DLD1 (cell line): ENCODE data around the gene VEZT.

ENCODE experiments used
- in situ Hi-C: cut with HindIII; loops from 2 replicates; pipeline ENCODE4 v1.10.0; 2017; ENCODE audit warnings: low sequenced_read_pairs

Gene VEZT

DNA sequence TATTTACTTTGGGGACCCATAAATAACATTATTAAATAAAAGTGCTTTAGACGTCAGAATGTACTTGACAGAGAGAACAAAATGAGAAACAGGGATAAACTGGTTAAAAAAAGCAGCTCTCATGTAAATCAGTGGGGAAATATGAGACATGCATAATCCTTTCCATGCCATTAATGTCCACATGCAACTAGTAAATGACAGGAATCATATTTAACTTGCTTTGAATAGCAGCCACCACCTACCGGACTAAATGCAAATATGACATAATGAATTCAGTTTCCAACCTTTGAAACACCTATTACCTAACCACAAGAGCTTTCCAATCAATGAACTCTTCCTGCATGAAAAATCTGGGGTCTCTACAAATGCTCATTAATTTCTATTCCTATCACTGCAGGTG lies 20.0 kb upstream of the VEZT start:
- in situ Hi-C loops = no loop called here

DNA sequence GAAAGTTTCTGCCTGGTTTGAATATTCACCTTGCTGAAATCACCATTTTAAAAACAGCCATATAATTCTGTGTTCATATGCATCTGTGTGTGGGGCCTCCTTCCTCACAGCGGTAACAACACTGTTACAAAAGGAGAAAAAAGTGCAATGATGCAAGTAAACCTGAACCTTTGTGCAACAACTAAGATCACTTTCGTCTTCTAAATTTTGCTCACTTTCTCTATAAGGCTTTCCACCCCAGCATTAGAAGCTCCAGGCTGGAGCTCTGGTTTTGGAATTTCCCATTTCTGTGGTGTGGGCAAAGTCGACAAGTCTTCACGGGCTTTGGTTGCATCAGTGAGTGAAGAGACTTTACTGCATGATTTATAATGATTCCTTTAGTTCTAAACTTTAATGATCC lies 18.7 kb upstream of the VEZT start:
- in situ Hi-C loops = no loop called here

DNA sequence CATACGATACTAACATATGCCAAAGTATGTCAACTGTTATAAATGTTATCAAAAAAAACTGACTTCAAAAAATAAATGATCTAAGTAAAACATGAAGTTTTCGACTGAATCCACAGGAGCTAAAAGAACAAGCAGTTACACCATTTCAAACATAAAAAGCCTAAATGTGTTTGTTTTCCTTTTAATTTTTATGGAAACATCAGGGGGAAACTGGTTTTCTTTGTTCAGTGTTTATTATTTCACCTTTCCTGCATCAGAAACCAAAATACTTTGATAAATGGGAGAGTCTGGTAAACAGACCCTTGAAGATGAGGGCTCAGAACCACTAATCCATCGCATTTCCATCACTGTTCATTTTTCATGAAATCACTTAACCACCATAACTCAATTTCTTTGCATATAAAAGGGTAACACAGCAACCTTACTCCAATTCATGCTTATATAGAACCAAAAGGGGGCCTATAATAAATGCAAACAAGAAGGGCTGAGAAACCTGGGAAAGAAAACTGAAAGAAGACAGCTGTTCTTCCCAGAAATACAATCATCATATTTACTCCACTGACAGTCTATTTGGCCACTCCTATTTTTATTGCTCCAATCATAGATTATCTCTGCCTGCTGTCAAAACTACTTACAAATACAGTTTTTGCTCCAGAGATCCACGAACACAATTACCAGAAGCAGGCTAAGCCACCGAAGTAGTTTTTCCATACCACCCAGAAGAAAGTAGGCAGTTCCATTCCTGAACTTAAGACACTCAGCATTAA lies 17.3 kb upstream of the VEZT start:
- in situ Hi-C loops = no loop called here

DNA sequence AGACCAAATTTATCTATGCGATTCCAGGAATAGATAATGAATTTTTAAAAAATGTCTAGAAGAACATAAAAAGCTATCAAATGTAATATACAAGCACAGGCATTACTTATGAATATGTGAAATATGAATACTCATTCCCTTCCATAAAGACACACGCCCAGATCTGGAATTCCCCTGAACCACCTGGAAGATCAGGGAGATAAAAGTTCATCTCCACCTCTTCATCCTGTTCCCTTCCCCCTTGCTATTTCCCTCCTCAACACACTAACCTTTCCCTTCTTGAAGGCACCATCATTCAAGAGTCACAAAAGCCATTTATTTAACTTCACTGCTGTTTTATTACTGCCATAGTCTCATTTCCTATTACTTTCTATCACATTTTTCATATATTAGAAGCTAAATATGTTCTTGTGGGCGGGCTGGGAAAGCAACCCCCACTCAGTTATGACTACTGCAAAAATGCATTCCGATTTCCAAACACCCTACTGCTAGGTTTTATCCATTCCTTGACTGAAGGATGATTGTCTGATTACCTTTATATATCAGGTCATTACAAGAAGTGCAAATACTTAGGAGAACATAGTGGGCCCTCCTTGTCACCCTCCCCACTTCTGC lies 16.4 kb upstream of the VEZT start:
- in situ Hi-C loops = no loop called here

DNA sequence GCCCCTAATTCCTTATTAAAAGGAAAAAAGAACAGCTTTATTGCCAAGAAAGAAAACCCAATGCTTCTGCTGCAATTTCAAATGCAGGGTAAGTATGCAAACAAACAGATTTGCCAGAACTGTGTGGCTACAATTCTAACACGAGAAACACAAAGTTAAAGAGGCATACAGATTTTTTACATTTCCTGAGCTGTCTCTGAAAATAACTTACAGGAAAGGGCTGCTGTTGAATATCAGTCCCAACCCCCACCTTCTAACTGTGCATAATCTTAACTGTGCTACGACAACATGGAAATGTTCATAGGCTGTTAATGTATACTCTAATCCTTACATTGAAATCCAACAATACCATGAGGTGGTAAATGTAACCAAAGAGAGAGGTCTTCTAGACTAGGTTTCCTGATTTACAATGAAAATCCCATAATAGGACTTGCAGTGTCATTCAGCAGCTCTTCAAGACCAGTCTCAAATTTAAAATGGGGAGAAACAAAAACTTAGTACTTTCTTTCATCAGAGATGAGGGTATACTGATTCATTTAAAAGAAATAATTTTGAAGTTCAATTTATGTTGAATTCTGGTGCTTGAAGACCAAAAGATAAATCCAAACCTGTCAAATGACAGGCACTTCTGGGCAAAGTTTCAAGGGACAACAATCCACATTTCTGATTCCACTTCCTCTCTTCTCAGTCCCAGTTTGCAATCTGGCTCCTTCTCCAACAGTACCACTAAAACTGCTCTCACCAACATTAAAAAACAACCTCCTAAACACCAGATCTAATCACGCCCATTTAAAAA lies 14.7 kb upstream of the VEZT start:
- in situ Hi-C loops = no loop called here

DNA sequence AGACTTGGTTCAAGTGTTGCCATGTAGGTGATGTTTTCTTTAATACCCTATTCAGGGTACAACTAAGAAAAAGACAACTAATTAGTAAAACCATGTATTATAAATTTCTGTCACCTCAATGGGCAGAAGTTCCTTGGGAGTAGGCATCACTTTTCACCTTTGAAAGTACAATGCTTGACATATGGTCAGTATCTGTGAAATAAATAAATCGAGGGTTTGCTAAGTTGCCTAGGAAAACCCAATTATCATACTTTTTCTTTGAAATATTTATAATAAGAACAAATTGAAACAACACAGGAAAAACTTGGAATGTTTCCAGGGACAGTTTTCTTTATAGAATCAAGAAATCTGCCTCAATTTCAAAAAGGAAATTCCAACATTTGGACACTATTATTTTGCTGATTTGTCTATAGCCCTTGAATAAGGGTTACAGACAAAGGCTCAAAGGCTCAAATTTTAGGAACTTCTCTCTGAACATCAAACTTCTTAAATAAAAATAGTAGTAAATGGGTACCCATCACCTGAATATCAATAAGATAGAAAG lies 14.0 kb upstream of the VEZT start:
- in situ Hi-C loops = no loop called here

DNA sequence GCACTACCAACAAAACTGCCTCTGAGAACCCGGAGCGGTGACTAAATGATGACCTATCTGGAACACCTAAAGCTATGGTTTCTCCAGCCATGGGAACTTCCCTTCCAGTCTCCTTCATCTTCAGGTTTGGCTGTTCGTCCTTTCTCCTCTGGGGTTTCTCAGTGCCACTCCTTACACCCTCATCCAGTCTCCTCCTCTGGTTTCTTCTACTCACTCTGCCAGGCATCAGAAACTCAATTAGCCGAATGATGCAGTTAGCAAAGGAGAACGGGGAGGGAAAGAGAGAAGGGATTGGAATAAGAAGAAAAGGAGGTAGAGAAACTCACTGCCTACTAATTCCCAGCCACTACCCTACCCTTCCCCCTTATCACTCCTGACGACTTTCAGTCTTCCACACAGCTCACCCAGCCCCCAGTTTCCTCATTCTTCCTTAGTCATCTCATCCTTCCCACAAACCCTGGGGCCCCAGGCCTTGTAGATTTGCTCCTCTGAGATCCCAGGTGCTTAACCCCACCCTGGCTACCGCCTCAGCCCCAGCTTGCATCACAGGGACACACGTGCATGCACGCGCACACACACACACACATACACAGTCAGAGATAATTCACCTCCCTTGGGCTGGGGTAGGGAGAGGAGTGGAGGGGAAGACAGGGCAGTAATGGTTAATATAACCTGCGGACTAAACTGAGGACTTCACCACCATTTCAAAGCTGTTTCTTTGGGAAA lies 13.3 kb upstream of the VEZT start:
- in situ Hi-C loops = no loop called here

DNA sequence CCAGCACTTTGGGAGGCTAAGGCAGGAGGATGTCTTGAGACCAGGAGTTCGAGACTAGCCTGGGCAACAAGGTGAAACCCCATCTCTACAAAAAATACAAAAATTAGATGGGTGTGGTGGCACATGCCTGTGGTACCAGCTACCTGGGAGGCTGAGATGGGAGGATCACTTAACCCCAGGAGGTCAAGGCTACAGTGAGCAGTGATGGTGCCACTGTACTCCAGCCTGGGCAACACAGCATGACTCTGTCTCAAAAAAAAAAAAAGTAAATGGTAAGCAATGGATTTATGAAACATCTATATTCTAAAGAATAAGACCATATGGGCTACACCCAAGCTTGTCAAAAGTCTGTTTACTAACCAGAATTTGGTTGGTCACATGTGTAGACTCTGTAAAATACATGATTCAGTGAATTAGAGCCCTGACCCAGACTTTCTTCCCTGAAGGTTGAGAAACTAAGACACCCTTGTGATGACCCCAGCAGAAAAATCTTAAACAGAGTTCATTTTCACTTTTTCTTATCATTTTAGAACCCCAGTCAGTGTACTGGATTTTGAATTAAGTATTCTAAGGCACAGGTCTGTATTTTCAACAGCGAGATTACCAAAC lies 12.5 kb upstream of the VEZT start:
- in situ Hi-C loops = no loop called here

DNA sequence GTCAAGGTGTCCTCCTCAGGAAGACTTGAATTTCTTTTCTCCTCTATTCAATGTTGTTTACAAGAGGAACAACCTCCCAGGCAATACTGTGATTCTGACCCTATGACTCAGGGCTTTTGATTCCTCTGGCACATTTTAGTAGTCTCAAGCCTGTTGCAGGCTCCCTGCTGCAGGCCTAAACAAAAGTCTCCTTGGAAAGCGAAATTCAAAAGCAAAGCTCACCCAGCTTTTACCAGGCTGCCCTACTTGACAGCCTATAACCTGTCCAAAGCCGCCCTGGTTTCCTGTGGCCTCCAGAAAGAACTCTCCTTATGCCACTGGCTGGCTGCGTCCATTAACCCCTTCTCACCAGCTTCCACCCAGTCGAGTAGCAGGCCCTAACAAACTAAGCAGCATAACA lies 11.9 kb upstream of the VEZT start:
- in situ Hi-C loops = no loop called here

DNA sequence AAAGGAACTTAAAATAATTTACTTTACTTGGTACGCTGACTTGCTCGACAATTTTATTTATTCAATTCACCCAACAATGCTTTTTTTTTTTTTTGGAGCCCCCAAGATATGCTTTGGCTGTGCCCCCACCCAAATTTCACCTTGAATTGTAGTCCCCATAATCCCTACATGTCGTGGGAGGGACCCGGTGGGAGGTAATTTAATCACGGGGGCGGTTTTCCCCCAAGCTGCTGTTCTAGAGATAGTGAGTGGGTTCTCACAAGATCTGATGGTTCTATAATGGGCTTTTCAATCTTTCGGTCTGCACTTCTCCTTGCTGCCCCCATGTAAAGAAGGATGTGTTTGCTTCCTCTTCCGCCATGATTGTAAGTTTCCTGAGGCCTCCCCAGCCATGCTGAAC lies 10.7 kb upstream of the VEZT start:
- in situ Hi-C loops = no loop called here

DNA sequence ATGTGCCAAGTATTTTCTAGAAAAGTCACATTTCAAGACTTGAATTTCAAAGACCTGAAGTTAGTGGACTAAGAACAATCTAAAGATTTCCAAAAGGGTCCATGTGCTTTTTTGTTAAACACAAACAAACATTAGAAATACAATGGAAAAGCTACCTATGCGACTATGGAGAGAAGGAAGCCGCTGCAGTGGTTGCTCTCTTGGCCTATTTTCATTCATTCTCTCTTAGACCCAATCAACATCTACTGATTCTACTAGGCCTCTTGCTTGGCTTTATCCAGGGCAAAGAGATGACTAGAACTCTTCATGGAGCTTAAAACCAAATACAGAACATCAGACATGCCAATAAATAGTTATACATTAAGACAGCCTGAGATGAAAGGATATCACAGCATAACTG lies 10.2 kb upstream of the VEZT start:
- in situ Hi-C loops = no loop called here

DNA sequence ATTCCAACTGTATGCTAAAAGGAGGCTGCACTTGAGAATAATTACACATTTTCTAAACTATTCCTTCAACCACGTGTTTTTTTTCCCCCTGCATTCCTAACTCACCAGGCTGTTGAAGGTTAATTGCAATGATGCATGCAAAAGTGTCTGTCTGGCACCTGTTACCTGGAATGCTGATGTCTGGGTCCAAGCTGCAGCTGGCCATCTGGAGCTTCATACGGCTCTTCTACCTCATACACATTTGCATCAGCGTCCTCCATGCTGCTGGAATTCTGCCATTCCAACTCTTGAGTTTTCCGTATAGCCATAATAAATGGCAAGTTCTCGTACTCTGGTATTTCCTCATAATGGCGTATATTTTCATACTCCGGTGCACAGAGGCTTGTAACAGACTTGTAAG lies 8.9 kb upstream of the VEZT start:
- in situ Hi-C loops = no loop called here

DNA sequence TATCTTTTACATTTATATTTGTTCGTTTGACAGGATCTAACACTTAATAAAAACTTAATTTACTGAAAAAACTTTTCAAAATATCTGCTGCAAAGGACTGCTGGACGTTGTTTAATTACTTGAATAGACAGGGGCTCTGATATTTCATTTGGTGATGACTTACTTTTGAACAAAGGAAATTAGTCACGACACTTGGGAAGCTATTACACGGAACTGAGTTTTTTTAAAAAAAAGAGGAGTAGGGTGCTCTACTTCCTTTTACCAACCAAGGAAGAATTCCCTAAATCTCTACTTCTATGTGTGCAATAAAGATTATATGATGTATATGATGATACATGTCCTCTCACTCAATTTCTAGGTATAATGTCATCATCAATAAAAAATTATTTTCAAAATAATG lies 5.0 kb upstream of the VEZT start:
- in situ Hi-C loops = no loop called here

DNA sequence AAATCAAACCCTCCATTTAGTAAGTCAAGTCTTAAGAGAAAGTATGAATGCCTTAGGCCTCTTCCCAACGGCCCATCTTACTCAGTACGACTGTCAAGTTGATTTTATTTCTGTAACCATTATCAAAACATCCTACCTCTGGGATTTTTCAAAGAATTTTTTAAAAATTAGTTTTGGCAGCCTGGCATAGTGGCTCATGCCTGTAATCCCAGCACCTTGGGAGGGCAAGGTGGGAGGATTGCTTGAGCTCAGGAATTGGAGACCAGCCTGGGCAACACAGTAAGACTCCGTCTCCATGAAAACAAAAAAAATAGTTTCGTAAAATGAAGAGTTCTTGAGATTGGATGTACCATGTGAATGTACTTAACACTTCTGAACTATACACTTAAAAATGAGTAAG lies 4.5 kb upstream of the VEZT start:
- in situ Hi-C loops = no loop called here

DNA sequence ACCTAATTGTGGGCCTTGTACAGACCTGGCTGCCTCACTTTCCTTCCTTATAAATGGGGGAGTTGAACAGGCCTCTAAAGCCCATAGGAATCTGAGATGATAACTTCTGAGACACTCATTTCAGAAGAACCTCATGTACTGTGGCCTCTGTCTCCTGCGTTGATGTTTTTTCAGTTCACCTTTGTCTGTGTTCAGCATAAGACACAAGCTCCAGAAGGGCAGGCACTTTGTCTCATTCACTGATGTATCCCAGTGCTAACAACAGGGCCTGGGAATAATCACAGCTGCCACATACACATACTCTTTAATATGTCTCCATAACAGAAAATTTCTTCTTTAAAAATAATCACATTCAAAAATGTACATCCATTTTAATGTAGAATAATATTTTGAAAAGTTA lies 3.7 kb upstream of the VEZT start:
- in situ Hi-C loops = no loop called here

DNA sequence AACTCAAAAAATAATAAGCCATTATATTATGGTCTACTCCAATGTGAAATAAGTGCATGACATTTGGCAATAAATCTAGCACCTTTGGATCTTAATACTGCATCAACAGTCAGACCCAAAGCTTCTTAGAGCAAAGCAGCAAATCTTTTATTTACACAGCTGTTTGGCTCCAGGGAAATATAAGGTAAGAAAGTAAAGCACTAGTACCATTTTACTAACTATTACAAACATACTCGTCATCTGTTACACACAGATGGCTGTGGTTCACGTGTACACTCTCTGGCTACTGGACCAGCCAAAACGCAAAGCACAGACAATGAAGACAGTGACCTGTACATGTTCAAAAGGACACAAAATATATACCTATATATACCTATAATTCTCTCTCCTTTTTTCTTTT lies 3.1 kb upstream of the VEZT start:
- in situ Hi-C loops = no loop called here

DNA sequence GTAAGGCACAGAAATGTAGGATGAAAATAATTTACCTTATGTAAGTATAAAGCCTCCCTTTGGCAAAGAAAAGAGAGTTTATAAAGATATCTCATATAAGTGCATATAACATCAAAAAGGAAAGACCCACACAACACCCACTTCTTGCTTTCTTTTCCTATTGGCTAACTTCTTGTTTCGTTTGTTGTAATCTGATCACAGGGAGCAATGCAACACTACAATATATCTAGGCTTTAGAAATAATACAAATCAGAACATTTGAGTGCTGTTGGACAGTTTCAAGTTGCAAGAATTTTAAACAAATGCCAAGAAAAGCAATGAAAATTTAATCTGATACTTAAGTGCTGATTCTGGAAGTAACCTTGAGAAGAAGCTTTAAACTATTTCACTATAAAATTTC lies 1.7 kb upstream of the VEZT start:
- in situ Hi-C loops = loop anchor here (5.0 kb wide), 1 partner anchor 44 kb away; no protein-coding TSS in a partner anchor

DNA sequence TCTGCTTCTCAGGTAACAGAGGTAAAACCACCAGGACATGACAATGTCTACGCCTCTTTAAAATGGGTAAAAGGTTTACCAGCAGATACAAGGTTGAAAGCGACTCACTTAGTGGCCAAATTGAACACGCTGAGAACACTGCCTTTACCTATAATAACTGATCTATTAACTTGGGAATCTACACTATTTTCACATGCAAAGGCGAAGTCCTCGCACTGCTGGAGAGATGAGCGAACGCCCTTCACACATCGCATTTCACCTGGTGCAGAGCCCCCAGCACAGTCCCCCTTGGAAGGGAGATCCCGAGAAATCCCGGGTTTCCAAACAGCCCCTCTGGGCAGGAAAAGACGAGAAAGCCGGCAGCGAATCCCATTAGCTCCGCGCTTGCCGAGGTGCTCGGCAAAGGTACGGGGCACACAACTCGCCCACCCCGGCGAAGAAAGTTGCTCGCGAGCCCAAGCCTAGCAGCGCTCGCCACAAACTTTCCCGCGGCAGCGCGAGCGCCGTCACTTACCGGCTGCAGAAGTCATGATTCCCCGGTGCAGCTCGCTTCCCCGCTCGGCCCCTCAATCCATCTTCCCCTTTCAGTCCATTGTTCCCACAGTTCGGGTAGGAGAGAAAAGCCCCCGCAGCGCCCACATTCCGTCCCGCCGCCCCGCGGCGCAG lies 763 bp upstream of the VEZT start:
- in situ Hi-C loops = loop anchor here (5.0 kb wide), 1 partner anchor 45 kb away; no protein-coding TSS in a partner anchor

DNA sequence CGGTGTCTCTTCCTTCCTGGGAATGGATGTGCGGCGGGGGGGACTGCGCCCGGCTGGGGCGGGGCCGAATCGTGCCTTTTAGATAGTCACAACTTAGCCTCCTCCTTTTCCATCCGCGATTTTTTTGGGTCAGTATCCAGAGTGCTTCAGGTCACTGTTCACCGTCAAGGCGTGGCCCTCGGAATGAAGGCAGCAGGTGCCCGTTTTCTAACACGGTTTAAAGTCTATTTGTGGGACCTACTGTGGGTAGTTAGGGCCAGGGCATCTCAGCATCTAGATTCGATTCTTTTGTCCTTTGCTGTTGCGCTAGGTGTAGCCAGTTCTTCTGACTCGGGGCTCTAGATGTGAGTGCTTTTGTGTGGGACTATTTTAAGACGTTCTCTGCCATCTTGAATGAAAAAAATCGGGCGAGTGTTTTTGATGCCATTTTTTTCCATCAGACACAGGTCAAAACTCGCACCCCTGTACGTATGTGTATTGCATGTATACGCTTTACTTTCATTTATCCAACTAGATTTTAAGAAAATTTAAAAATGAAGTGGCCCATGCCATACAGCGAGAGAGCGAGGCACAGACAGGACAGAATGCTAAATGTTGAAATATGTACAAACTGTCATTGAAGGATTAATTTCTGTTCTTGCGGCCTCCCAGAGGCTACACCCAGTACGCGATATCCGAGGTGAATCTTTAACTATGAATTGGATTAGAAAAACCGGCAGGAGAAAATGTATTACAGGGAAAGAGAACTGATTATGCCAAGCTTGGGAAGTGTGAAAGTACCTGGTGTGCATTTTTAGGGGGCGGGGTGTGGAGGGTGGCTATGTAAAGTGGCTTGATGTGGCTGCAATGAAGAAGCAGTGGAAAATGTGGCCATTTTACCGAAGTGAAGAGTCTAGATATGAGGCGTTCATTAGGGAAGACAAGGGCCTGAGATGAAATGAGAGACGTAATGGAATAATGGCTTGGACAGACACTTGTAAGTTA lies 835 bp downstream of the VEZT start:
- in situ Hi-C loops = loop anchor here (5.0 kb wide), 1 partner anchor 46 kb away; no protein-coding TSS in a partner anchor
